OCI-LY1 (cell line): ENCODE results near the gene CCK.

Experiments used
- EZH2 ChIP-seq: fragments of 200-600 bp; sonication (generic), shearing (Covaris generic); IDR thresholded peaks from 2 replicates; pipeline ENCODE4 v1.8.0; 2017; ENCODE audit warnings: borderline replicate concordance, mixed run types, mild to moderate bottlenecking, antibody characterized with exemption, low read length, moderate library complexity, mixed read lengths
- TF ChIP-seq, protein P1 (sequence below): fragments of 200-600 bp; sonication (generic), shearing (Covaris generic); IDR thresholded peaks from 2 replicates; pipeline ENCODE4 v1.5.1; 2017; ENCODE audit warnings: mild to moderate bottlenecking, antibody characterized with exemption, low read length, moderate library complexity, mixed read lengths

GRCh38 chr3:42262525-42262924 is 3.5 kb downstream of the CCK start:
- no peak for TF ChIP-seq EZH2
- TF ChIP-seq, protein P1, sequence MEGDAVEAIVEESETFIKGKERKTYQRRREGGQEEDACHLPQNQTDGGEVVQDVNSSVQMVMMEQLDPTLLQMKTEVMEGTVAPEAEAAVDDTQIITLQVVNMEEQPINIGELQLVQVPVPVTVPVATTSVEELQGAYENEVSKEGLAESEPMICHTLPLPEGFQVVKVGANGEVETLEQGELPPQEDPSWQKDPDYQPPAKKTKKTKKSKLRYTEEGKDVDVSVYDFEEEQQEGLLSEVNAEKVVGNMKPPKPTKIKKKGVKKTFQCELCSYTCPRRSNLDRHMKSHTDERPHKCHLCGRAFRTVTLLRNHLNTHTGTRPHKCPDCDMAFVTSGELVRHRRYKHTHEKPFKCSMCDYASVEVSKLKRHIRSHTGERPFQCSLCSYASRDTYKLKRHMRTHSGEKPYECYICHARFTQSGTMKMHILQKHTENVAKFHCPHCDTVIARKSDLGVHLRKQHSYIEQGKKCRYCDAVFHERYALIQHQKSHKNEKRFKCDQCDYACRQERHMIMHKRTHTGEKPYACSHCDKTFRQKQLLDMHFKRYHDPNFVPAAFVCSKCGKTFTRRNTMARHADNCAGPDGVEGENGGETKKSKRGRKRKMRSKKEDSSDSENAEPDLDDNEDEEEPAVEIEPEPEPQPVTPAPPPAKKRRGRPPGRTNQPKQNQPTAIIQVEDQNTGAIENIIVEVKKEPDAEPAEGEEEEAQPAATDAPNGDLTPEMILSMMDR = no peak
